Lower lobe of right lung (tissue), 2 donors: Measurements from ENCODE around the gene OST4. TPM values are rescaled to one million over a fixed set of nuclear protein-coding genes. Genes with fewer than 3 reads are reported as not detected.

Experiments used
- ATAC-seq, 2 donors: fragments of 200-7000 bp; cut with Tn5 transposase; one replicate each; pipeline ENCODE4 v1.9.1; 2020 to 2022; ENCODE audit warnings: mild to moderate bottlenecking in 2 of 2, moderate library complexity in 2 of 2
- DNase-seq: peaks from one replicate; pipeline ENCODE4 v3.0.0-alpha.2; 2020
- H3K27ac ChIP-seq: fragments of 200-600 bp; one replicate; pipeline ENCODE4 v1.8.0; 2022
- H3K27me3 ChIP-seq: fragments of 200-600 bp; one replicate; pipeline ENCODE4 v1.8.0; 2022; ENCODE audit warnings: low read depth
- H3K36me3 ChIP-seq: fragments of 200-600 bp; one replicate; pipeline ENCODE4 v1.8.0; 2022; ENCODE audit warnings: mild to moderate bottlenecking
- H3K4me1 ChIP-seq: fragments of 200-600 bp; one replicate; pipeline ENCODE4 v1.8.0; 2022
- H3K4me3 ChIP-seq: fragments of 200-600 bp; one replicate; pipeline ENCODE4 v1.8.0; 2022; ENCODE audit warnings: mild to moderate bottlenecking
- H3K9me3 ChIP-seq: fragments of 200-600 bp; one replicate; pipeline ENCODE4 v1.8.0; 2022
- intact Hi-C: fragments of 100-400 bp; cut with DNase I; formaldehyde crosslinking; loops from one replicate; pipeline ENCODE4 v1.11.0; 2022
- total RNA-seq: library from RNA; stranded (reverse); fragmentation: NEBNext Ultra II Directional; extraction: Animal tissue kit (Norgen Biotek cat#: 25700); gene quantifications from one replicate; pipeline ENCODE4 v1.2.1, GENCODE V29; 2021
- TF ChIP-seq, protein P1 (sequence below): fragments of 200-600 bp; IDR thresholded peaks from one replicate; pipeline ENCODE4 v1.8.0; 2022; ENCODE audit warnings: antibody characterized with exemption, mild to moderate bottlenecking
- donor health status: DM: no; HTN: yes; CAD: no; lungs with severe emphysema.

OST4 gene
- total RNA-seq, 1 donor from 2014 or later, result 243 TPM

GRCh38 chr2:27058210-27058609 is 13.2 kb downstream of the OST4 start:
- TF ChIP-seq, protein P1, sequence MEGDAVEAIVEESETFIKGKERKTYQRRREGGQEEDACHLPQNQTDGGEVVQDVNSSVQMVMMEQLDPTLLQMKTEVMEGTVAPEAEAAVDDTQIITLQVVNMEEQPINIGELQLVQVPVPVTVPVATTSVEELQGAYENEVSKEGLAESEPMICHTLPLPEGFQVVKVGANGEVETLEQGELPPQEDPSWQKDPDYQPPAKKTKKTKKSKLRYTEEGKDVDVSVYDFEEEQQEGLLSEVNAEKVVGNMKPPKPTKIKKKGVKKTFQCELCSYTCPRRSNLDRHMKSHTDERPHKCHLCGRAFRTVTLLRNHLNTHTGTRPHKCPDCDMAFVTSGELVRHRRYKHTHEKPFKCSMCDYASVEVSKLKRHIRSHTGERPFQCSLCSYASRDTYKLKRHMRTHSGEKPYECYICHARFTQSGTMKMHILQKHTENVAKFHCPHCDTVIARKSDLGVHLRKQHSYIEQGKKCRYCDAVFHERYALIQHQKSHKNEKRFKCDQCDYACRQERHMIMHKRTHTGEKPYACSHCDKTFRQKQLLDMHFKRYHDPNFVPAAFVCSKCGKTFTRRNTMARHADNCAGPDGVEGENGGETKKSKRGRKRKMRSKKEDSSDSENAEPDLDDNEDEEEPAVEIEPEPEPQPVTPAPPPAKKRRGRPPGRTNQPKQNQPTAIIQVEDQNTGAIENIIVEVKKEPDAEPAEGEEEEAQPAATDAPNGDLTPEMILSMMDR, result no peak
- ATAC-seq (peak in 1 of 2 donors; percentile 19), DNase-seq (no peak)
- Histone ChIP-seq H3K9me3 (no peaks in the 10 kb centered on the region), H3K36me3 (peaks cover 66% of the 10 kb centered on the region), H3K4me3 (no peak overlapping the region), H3K27ac (no peak overlapping the region), H3K27me3 (no peaks in the 10 kb centered on the region), H3K4me1 (no peaks in the 10 kb centered on the region)
- intact Hi-C loops, result no loop called here

GRCh38 chr2:27057184-27057583 is 14.3 kb downstream of the OST4 start:
- TF ChIP-seq, protein P1, result no peak
- ATAC-seq, result no peak
- peaks cover 66% of the 10 kb centered on the region for H3K36me3 ChIP-seq
- H3K27ac ChIP-seq, result no peak overlapping the region
- no peaks in the 10 kb centered on the region for H3K27me3 ChIP-seq
- no peak for DNase-seq
- H3K4me1 ChIP-seq, result peaks cover 2% of the 10 kb centered on the region
- no peaks in the 10 kb centered on the region for H3K9me3 ChIP-seq
- H3K4me3 ChIP-seq, result no peak overlapping the region
- intact Hi-C loops, result no loop called here

GRCh38 chr2:27054721-27055120 is 16.7 kb downstream of the OST4 start:
- DNase-seq, result no peak
- Histone ChIP-seq H3K27me3 (no peaks in the 10 kb centered on the region), H3K9me3 (no peaks in the 10 kb centered on the region), H3K36me3 (peaks cover 59% of the 10 kb centered on the region), H3K4me3 (no peak overlapping the region), H3K27ac (no peak overlapping the region), H3K4me1 (peaks cover 8% of the 10 kb centered on the region)
- TF ChIP-seq, protein P1, result no peak
- intact Hi-C loops, result no loop called here
- ATAC-seq, result no peak

- TF ChIP-seq, protein P1, result no peak
- intact Hi-C loops, result no loop called here
- H3K9me3 ChIP-seq, result no peaks in the 10 kb centered on the region
- no peak overlapping the region for H3K4me3 ChIP-seq
- H3K27ac ChIP-seq, result no peak overlapping the region
- DNase-seq (no peak), ATAC-seq (no peak)
- H3K36me3 ChIP-seq, result peaks cover 52% of the 10 kb centered on the region
- peaks cover 14% of the 10 kb centered on the region for H3K4me1 ChIP-seq
- H3K27me3 ChIP-seq, result no peaks in the 10 kb centered on the region
Measured at GRCh38 chr2:27053776-27054175, 17.7 kb downstream of the OST4 start.

GRCh38 chr2:27053321-27053720 is 18.1 kb downstream of the OST4 start:
- Histone ChIP-seq H3K27me3 (no peaks in the 10 kb centered on the region), H3K4me3 (no peak overlapping the region), H3K4me1 (peaks cover 14% of the 10 kb centered on the region), H3K27ac (no peak overlapping the region), H3K36me3 (peaks cover 48% of the 10 kb centered on the region), H3K9me3 (no peaks in the 10 kb centered on the region)
- intact Hi-C loops, result no loop called here
- TF ChIP-seq, protein P1, result no peak
- ATAC-seq (no peak), DNase-seq (no peak)
